Activated T-helper 1 cell treated with anti-CD3 and anti-CD28 coated beads, Interleukin-2, amount 50 U/mL, for 16 hours (primary cell): Measurements from ENCODE around the gene SLC27A5.
"Not testable (repeated sequence)": the region's sequence is repeated elsewhere in the genome, so short reads cannot be mapped to it uniquely, and the experiment has no call there.

ENCODE experiments used
- DNase-seq, 2 donors: peaks; one replicate each; pipeline ENCODE4 v3.0.0-alpha.2; 2020; ENCODE audit warnings: low read depth in 1 of 2, low spot score in 1 of 2

The SLC27A5 gene

GRCh38 chr19:58551123-58551497 lies 39.3 kb upstream of the SLC27A5 start:
- DNase-seq: no peak

- DNase-seq: no peak
Observed at GRCh38 chr19:58550362-58551122, 38.8 kb upstream of the SLC27A5 start.

- DNase-seq: no peak
Observed at GRCh38 chr19:58549664-58550361, 38.0 kb upstream of the SLC27A5 start.

- no peak for DNase-seq
Observed at GRCh38 chr19:58548859-58549663, 37.3 kb upstream of the SLC27A5 start.

GRCh38 chr19:58547323-58548312 lies 35.8 kb upstream of the SLC27A5 start:
- DNase-seq: no peak

- no peak for DNase-seq
Observed at GRCh38 chr19:58546019-58546530, 34.3 kb upstream of the SLC27A5 start.

- no peak for DNase-seq
Observed at GRCh38 chr19:58545286-58546018, 33.7 kb upstream of the SLC27A5 start.

GRCh38 chr19:58544591-58545285 lies 32.9 kb upstream of the SLC27A5 start:
- peak; percentile 50 to 71 for DNase-seq

- peak; percentile 100 for DNase-seq
Observed at GRCh38 chr19:58543826-58544590, 32.2 kb upstream of the SLC27A5 start, which contains the start of gene TRIM28. Gene TRIM28, plus strand, starts transcription at chr19:58544064. Its CDS starts 694 bp downstream, at chr19:58544758.

- not testable (repeated sequence) for DNase-seq
Observed at GRCh38 chr19:58542641-58543372, 31.0 kb upstream of the SLC27A5 start.

- not testable (repeated sequence) for DNase-seq
Observed at GRCh38 chr19:58539169-58539559, 27.4 kb upstream of the SLC27A5 start.

GRCh38 chr19:58538257-58539168 lies 26.7 kb upstream of the SLC27A5 start:
- no peak for DNase-seq

GRCh38 chr19:58536852-58537798 lies 25.3 kb upstream of the SLC27A5 start:
- no peak for DNase-seq

GRCh38 chr19:58535857-58536256 lies 24.1 kb upstream of the SLC27A5 start:
- no peak for DNase-seq
